GM12878 (cell line): ENCODE measurements around the gene RER1. TPM values are rescaled to one million over a fixed set of nuclear protein-coding genes. Genes with fewer than 3 reads are reported as not detected.

Experiments
- ATAC-seq: fragments of 200-7000 bp; cut with Tn5 transposase; 3 replicates; pipeline ENCODE4 v1.9.1; 2020; ENCODE audit warnings: mild to moderate bottlenecking, moderate library complexity
- BruUV-seq: library from RNA; stranded (reverse); fragments of 400-500 nt; replicated peaks from 2 replicates; lab custom pipeline; 2021; lab: Mats Ljungman, UMichigan
- CTCF ChIA-PET: fragments of 300-600 bp; sonication (Branson Sonifier 250); formaldehyde crosslinking; extraction: SDS; loops from one replicate; lab custom pipeline; 2021; ENCODE audit warnings: inconsistent platforms; lab: Yijun Ruan, JAX
- POLR2A ChIA-PET: fragments of 350-600 bp; formaldehyde crosslinking; extraction: SDS; loops from one replicate; lab custom pipeline; 2021; ENCODE audit warnings: inconsistent platforms; lab: Charles Lee
- RAD21 ChIA-PET: fragments of 300-600 bp; sonication (Branson Sonifier 250); formaldehyde crosslinking; loops from one replicate; lab custom pipeline; 2023; ENCODE audit warnings: antibody characterized with exemption; ENCODE audit not compliant: unreplicated experiment; lab: Charles Lee
- SMC1A ChIA-PET: fragments of 300-600 bp; sonication (Branson Sonifier 250); formaldehyde crosslinking; loops from one replicate; lab custom pipeline; 2023; ENCODE audit not compliant: unreplicated experiment, uncharacterized antibody; lab: Charles Lee
- DNase-seq: peaks from one replicate; pipeline ENCODE4 v3.0.0-alpha.2; 2011; ENCODE audit warnings: low read depth, low spot score
- FAIRE-seq: peaks from 3 replicates; lab custom pipeline; 2011; peaks lifted over from hg19 to GRCh38; lab: Jason Lieb, UNC
- H2AFZ ChIP-seq: 2 replicates; pipeline ENCODE4 v1.6.0; 2011; ENCODE audit warnings: low read depth, low read length, control low read depth; ENCODE audit not compliant: control insufficient read depth
- H3K27ac ChIP-seq: 2 replicates; pipeline ENCODE4 v1.5.1; 2011; ENCODE audit warnings: control low read depth; ENCODE audit not compliant: control insufficient read depth, insufficient read depth
- H3K27me3 ChIP-seq, 2 experiments: replicated peaks in 1 of 2; 2 replicates each; pipeline versions ENCODE4 v1.6.0 to v1.6.1; 2011; ENCODE audit warnings: low read length in 1 of 2; ENCODE audit not compliant: control insufficient read depth in 2 of 2, insufficient read depth in 2 of 2
- H3K36me3 ChIP-seq, 2 experiments: 2 replicates each; pipeline ENCODE4 v1.5.1; 2011; ENCODE audit warnings: low read length in 1 of 2; ENCODE audit not compliant: control insufficient read depth in 2 of 2, insufficient read depth in 2 of 2
- H3K4me1 ChIP-seq: 2 replicates; pipeline ENCODE4 v1.6.1; 2011; ENCODE audit warnings: mild to moderate bottlenecking, low read length, moderate library complexity, mixed read lengths; ENCODE audit not compliant: control insufficient read depth, insufficient read depth
- H3K4me2 ChIP-seq: 2 replicates; pipeline ENCODE4 v1.6.0; 2011; ENCODE audit warnings: control low read depth; ENCODE audit not compliant: control insufficient read depth, insufficient read depth
- H3K4me3 ChIP-seq: fragments of 200-600 bp; sonication (generic); 2 replicates; pipeline ENCODE4 v1.5.1; 2016
- H3K79me2 ChIP-seq: 2 replicates; pipeline ENCODE4 v1.6.0; 2011; ENCODE audit warnings: low read length; ENCODE audit not compliant: control insufficient read depth, insufficient read depth
- H3K9ac ChIP-seq: 2 replicates; pipeline ENCODE4 v1.8.0; 2011; ENCODE audit warnings: low read length, control low read depth, mixed read lengths; ENCODE audit not compliant: control insufficient read depth, insufficient read depth
- H3K9me3 ChIP-seq: replicated peaks from 3 replicates; pipeline ENCODE4 v1.5.1; 2011; ENCODE audit warnings: mild to moderate bottlenecking, low read length; ENCODE audit not compliant: control insufficient read depth, insufficient read depth
- H4K20me1 ChIP-seq: 2 replicates; pipeline ENCODE4 v1.6.0; 2011; ENCODE audit not compliant: control insufficient read depth, insufficient read depth
- ASH2L ChIP-seq: fragments of 300-600, 200-600 bp; sonication (generic); IDR thresholded peaks from 2 replicates; pipeline ENCODE4 v1.6.1; 2017; ENCODE audit warnings: low read depth, mild to moderate bottlenecking, borderline replicate concordance
- CBX5 ChIP-seq: sonication (generic); IDR thresholded peaks from 2 replicates; pipeline ENCODE4 v1.6.1; 2016; ENCODE audit warnings: low read depth, moderate library complexity, mild to moderate bottlenecking, inconsistent platforms
- CEBPZ ChIP-seq: fragments of 150-350 bp; IDR thresholded peaks from 2 replicates; pipeline ENCODE4 v1.6.1; 2016; ENCODE audit warnings: low read depth, low read length
- CUX1 ChIP-seq: IDR thresholded peaks from 2 replicates; pipeline ENCODE4 v1.6.1; 2012; ENCODE audit warnings: improper control_type of control experiment, low read depth, low read length; ENCODE audit not compliant: insufficient replicate concordance
- IRF3 ChIP-seq: fragments of 450-650 bp; IDR thresholded peaks from 2 replicates; pipeline ENCODE4 v1.6.1; 2014; ENCODE audit warnings: mild to moderate bottlenecking
- KAT2A ChIP-seq: conservative IDR thresholded peaks from 2 replicates; pipeline ENCODE4 v1.6.1; 2011; ENCODE audit warnings: low read depth, low read length; ENCODE audit not compliant: control insufficient read depth
- MTA3 ChIP-seq: IDR thresholded peaks from 2 replicates; pipeline ENCODE4 v1.6.1; 2012; ENCODE audit warnings: low read length, inconsistent platforms, borderline replicate concordance
- NFXL1 ChIP-seq: fragments of 450-650 bp; IDR thresholded peaks from 2 replicates; pipeline ENCODE4 v1.6.1; 2017; ENCODE audit warnings: antibody characterized with exemption, mild to moderate bottlenecking, borderline replicate concordance
- POLR2AphosphoS5 ChIP-seq: IDR thresholded peaks from 2 replicates; pipeline ENCODE4 v1.6.1; 2011; ENCODE audit warnings: mild to moderate bottlenecking, low read length, inconsistent platforms
- STAT1 ChIP-seq: fragments of 450-650 bp; conservative IDR thresholded peaks from 2 replicates; pipeline ENCODE4 v1.6.1; 2014; ENCODE audit warnings: antibody characterized with exemption, mild to moderate bottlenecking
- ZNF217 ChIP-seq: fragments of 450-650 bp; IDR thresholded peaks from 2 replicates; pipeline ENCODE4 v1.6.1; 2017; ENCODE audit warnings: antibody characterized with exemption, mild to moderate bottlenecking
- WGBS: methylation state at CpG from one replicate; pipeline ENCODE4 v1.1.6; 2016; ENCODE audit warnings: low lambda C conversion rate; ENCODE audit not compliant: insufficient replicate concordance, insufficient coverage; ENCODE audit errors: missing lambda C conversion rate; 5-methylcytosine and 5-hydroxymethylcytosine counted together
- in situ Hi-C: fragments of 300-500 bp; cut with MboI; formaldehyde crosslinking; loops from 9 replicates; pipeline ENCODE4 v1.14.3; 2018; ENCODE audit warnings: mixed read lengths
- intact Hi-C: fragments of 100-400 bp; cut with micrococcal nuclease; formaldehyde crosslinking; loops from one replicate; pipeline ENCODE4 v1.14.2; 2022; ENCODE audit not compliant: unreplicated experiment
- polyA plus RNA-seq, 11 experiments: library from polyadenylated mRNA; depleted of rRNA in 4 of 11; unstranded in 6 of 11; stranded (reverse) in 5 of 11; fragments of >200 nt; fragmentation: Nextera tagmentation in 4 of 11; fragmentation: Illumina TruSeq in 1 of 11; extraction: Ambion mirVana in 4 of 11; extraction: Trizol in 1 of 11; gene quantifications; 1 replicate in 1 of 11; 2 replicates in 10 of 11; pipeline versions ENCODE4 v1.2.1 to v1.2.3, GENCODE V29; 2011 to 2016; ENCODE audit warnings: inconsistent platforms in 2 of 11, missing spikeins in 2 of 11, low read depth in 1 of 11
- total RNA-seq, 4 experiments: library from RNA; depleted of rRNA in 3 of 4; stranded (reverse); fragments of >200 nt in 3 of 4; fragmentation: Illumina TruSeq in 1 of 4; extraction: Trizol in 1 of 4; gene quantifications; 2 replicates each; pipeline versions ENCODE4 v1.2.1 to v1.2.3, GENCODE V29; 2013 to 2021

The RER1 gene
- total and polyA plus RNA-seq, 10 of the 15 experiments (the other 5 are each of a cell fraction or from before 2014, with no cell fraction given): 29.2 to 274 (median 136) TPM

GRCh38 chr1:2435091-2435490 lies 43.5 kb downstream of the RER1 start (continued):
- TF ChIP-seq CBX5 (no peak), CEBPZ (no peak), ASH2L (no peak)
- TF ChIP-seq, all 136 proteins: peak for 0

- CTCF ChIA-PET: no interaction called here
- TF ChIP-seq MTA3: no peak
- TF ChIP-seq IRF3: no peak
- 0 out of 2 replicates have a peak, but pooled peaks have one; percentile 43 for TF ChIP-seq NFXL1
- TF ChIP-seq KAT2A: no peak
- no peak for TF ChIP-seq ZNF217
- no peak for TF ChIP-seq STAT1
- TF ChIP-seq POLR2AphosphoS5: no peak
- no peak for TF ChIP-seq CUX1
- TF ChIP-seq, all 136 proteins: peak for 1
- peaks cover 11% of the 10 kb centered on the region for H3K4me1 ChIP-seq
Measured at GRCh38 chr1:2435746-2436355, 44.2 kb downstream of the RER1 start.

More at GRCh38 chr1:2435746-2436355, 44.2 kb downstream of the RER1 start:
- H3K4me3 ChIP-seq: no peak overlapping the region
- no TSS peak for BruUV-seq
- WGBS: 0% methylated on average over 1 of the region's 2 CpGs
- FAIRE-seq (no peak), ATAC-seq (no peak), DNase-seq (no peak)
- H3K79me2 ChIP-seq: no peaks in the 10 kb centered on the region
- H4K20me1 ChIP-seq: no peaks in the 10 kb centered on the region
- H3K27me3 ChIP-seq: no peaks in the 10 kb centered on the region; a peak in 2 of 4 replicates
- H3K27ac ChIP-seq: no peak overlapping the region
- no peaks in the 10 kb centered on the region for H3K36me3 ChIP-seq
- intact Hi-C loops (no loop called here), in situ Hi-C loops (no loop called here)
- ChIA-PET SMC1A (no interaction called here), RAD21 (no interaction called here), POLR2A (no interaction called here)
- H3K9me3 ChIP-seq: no peaks in the 10 kb centered on the region
- no peak overlapping the region for H2AFZ ChIP-seq
- H3K9ac ChIP-seq: no peak overlapping the region
- no peak overlapping the region for H3K4me2 ChIP-seq
